Stimulated activated effector memory CD8-positive, alpha-beta T cell treated with anti-CD3 and anti-CD28 coated beads, Interleukin-12 subunit alpha, Interleukin-12 subunit beta, amount 100 ng/mL, for 72 hours (primary cell): ENCODE measurements around the gene VPS18.
"Not testable (repeated sequence)": the region's sequence is repeated elsewhere in the genome, so short reads cannot be mapped to it uniquely, and the experiment has no call there.

Source experiments
- ATAC-seq: fragments of 150-1000 bp; cut with Tn5 transposase; 2 replicates; pipeline ENCODE4 v1.10.0; 2021
- DNase-seq, 2 donors: peaks; one replicate each; pipeline ENCODE4 v3.0.0; 2021 to 2022; ENCODE audit warnings: low spot score in 2 of 2
- H3K27ac Mint-ChIP-seq: one replicate; pipeline ENCODE4 v1.8.0; 2022; ENCODE audit warnings: mild to moderate bottlenecking, mixed read lengths
- H3K36me3 Mint-ChIP-seq: one replicate; pipeline ENCODE4 v1.8.0; 2022; ENCODE audit warnings: mild to moderate bottlenecking, mixed read lengths
- H3K4me1 Mint-ChIP-seq: one replicate; pipeline ENCODE4 v1.8.0; 2022; ENCODE audit warnings: mixed read lengths
- H3K4me3 Mint-ChIP-seq: one replicate; pipeline ENCODE4 v1.8.0; 2022; ENCODE audit warnings: mild to moderate bottlenecking, mixed read lengths
- H3K9me3 Mint-ChIP-seq: one replicate; pipeline ENCODE4 v1.8.0; 2022; ENCODE audit warnings: mixed read lengths

The VPS18 gene

DNA sequence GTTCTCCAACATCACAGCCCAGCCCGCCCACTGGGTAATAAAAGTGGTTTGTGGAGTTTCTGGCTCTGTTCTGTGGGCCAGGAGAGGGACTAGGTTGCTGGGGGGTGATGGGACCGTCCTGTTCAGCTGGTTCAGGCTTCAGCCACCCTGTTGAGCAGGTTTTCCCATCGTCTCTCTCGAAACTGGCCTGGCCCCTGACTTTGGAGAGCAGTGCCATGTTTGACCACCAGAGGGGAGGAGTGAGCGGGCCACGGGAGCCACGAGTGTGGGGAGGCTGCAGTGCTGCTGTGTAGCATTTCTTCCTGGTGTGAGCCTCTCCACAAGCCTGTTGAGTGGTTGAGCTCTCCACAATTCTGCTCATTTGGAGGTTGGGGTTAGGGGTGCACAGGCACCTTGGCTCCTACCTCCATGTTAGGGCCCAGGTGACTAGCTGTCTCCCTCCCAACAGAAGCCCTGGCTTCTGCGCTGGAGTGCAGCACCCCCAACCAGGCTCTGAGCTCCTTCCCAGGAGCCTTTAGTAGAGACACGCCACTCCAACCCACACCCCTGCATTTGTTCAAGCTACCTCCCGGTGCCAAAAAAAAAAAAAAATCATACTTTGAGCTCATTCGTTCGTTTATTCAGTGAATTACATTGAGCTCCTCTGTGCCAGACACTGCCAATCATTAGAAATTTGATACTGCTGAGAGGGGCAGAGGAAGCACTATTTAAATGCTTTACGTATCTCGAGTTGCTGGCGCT, 36.5 kb upstream of the VPS18 start:
- DNase-seq (peak; percentile 89 to 95), ATAC-seq (peak; percentile 84)
- no peak overlapping the region for H3K4me3 Mint-ChIP-seq
- no peaks in the 10 kb centered on the region for H3K36me3 Mint-ChIP-seq
- no peak overlapping the region for H3K27ac Mint-ChIP-seq
- peaks cover 14% of the 10 kb centered on the region for H3K4me1 Mint-ChIP-seq
- H3K9me3 Mint-ChIP-seq: no peaks in the 10 kb centered on the region

DNA sequence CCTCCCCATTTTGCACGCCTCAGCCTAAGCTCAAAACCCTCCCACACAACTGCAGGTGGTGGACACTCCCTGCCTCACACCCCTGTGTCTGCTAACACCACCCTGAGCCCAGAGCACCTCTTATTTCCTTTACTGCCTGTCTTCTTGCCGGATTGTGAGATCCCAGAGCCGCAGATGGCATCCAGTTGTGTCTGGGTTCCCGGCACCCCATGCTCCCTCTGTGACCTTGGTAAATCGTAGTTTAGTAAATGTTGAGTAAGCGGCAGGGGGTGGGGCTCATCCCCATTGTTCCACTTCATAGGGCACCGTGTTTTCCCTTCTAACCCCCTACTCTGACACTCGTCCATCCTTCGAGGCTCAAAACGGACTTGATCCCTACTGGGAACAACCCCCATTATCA, 35.5 kb upstream of the VPS18 start:
- no peaks in the 10 kb centered on the region for H3K36me3 Mint-ChIP-seq
- ATAC-seq: no peak

DNA sequence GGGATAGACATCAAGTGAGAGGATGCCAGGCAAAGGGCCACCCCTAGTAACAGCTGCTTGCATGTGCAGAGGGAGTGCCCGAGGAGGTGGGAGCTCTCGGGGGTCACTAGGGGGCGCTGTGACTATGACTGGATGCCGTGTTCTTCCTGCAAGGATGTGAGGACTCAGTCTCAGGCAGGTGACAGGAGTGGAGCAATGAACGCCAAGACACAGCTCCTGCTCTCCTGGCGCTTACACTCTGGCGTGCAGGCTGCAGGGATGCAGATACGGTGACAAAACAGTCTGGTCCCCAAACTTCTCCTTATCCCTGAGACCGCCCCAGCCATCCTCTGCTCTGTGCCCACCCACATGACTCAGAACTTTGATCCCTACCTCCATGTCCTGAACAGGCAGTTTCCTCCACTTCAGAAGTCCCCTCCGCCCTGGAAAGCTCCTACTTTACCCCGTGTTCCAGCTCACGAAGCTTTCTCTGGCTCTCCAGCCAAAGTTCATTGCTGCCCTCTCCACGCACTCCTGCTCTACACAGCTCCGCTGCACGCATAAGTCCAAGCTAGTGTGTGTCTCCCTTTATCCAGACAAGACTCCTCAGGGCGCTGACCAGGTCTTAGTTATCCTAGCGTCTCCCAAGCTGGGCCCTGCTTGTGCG, 34.9 kb upstream of the VPS18 start:
- H3K4me1 Mint-ChIP-seq: peaks cover 14% of the 10 kb centered on the region

More for the DNA sequence above, 35.5 kb upstream of the VPS18 start:
- DNase-seq: no peak
- Mint-ChIP-seq H3K27ac (peak overlapping the region; percentile 34), H3K4me3 (no peak overlapping the region), H3K4me1 (peaks cover 14% of the 10 kb centered on the region), H3K9me3 (no peaks in the 10 kb centered on the region)

DNA sequence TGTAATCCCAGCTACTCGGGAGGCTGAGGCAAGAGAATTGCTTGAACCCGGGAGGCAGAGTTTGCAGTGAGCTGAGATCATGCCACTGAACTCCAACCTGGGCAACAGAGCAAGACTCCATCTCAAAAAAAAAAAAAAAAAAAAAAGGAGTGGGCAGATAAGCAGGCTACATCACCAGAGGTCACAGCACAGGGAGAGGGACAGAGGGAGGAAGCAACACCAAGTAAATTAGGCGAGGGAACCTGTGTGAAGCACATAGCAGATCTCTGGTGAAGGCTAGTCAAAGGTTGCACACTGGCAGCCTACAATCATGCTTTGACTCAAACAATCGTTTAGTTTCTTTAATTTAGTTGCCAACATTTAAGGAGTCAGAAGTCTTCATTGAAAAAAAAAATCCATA, 33.1 kb upstream of the VPS18 start:
- ATAC-seq, H3K4me3 Mint-ChIP-seq, DNase-seq, H3K36me3 Mint-ChIP-seq, H3K27ac Mint-ChIP-seq, H3K9me3 Mint-ChIP-seq: not testable (repeated sequence)
- H3K4me1 Mint-ChIP-seq: peaks cover 14% of the 10 kb centered on the region

More for the DNA sequence above, 34.9 kb upstream of the VPS18 start:
- DNase-seq (peak; percentile 82 to 93), ATAC-seq (peak; percentile 88)
- H3K9me3 Mint-ChIP-seq: no peaks in the 10 kb centered on the region
- no peaks in the 10 kb centered on the region for H3K36me3 Mint-ChIP-seq
- peak overlapping the region; percentile 34 for H3K27ac Mint-ChIP-seq
- no peak overlapping the region for H3K4me3 Mint-ChIP-seq

DNA sequence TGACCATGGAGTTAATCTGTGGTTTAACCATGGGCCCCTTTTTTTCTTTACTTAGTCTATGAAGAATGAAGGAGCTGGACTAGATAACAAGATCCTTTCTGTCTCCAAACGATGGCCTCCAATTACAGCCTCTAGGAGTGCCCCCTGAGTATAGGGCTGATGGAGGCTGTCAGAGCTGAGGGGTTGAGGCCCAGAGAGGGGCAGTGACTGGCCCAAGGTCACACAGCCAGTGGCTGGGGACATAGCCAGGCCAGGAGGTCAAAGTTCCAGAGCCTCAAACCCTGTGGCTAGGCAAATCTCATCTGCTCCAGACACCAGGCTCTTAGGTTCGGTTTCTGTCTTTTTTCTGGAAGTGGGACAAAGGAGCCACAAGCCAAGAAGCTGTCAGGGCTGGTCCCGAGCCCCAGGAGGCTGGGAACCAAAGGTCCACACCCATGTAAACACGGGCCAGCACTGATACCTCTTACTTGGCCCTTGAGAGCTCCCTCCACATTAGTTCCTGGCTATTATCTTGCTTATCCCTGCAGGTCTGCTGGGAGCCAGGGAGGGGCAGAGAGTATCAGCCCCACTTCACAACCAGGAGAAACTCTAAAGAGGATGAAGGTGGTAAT, 30.5 kb upstream of the VPS18 start:
- ATAC-seq: no peak
- Mint-ChIP-seq H3K9me3 (no peaks in the 10 kb centered on the region), H3K36me3 (no peaks in the 10 kb centered on the region), H3K27ac (no peak overlapping the region), H3K4me3 (no peak overlapping the region), H3K4me1 (peaks cover 6% of the 10 kb centered on the region)
- DNase-seq: no peak

DNA sequence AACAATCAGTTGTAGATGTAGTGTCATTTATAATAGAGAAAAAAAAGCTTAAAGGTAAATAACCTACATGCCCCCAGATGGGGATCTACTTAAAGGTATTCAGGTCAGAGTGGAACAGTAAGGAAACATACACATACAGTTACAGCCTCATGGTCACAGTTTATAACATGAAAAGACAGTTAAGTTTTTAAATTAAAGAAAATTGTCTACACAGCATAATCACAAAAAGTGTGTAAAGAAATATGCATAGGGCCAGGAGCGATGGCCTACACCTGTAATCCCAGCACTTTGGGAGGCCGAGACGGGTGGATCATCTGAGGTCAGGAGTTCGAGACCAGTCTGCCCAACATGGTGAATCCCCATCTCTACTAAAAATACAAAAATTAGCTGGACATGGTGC, 27.1 kb upstream of the VPS18 start:
- ATAC-seq (no peak), DNase-seq (no peak)
- Mint-ChIP-seq H3K9me3 (no peaks in the 10 kb centered on the region), H3K4me3 (no peak overlapping the region), H3K36me3 (no peaks in the 10 kb centered on the region), H3K4me1 (peaks cover 9% of the 10 kb centered on the region), H3K27ac (no peak overlapping the region)

DNA sequence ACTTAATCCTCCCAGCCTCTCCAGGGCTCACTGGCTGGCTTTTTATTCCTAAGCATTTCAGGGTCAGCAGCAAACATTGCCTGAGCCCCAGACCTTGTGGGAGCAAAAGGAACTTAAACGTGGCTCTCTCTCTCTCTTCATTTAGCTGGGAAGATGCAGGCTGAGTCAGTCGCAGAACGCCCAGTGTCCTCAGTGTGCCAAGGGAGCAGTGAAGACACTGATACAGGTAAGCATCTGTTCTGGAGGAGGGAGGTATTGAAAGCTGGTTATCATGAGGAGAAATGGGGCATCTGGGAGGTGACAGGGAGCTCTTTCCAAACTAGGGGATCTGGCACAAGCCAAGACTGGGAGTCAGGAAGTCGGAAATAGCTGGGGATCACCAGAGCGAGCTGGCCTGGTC, 24.6 kb upstream of the VPS18 start:
- Mint-ChIP-seq H3K27ac (no peak overlapping the region), H3K36me3 (no peaks in the 10 kb centered on the region)
- ATAC-seq: no peak

DNA sequence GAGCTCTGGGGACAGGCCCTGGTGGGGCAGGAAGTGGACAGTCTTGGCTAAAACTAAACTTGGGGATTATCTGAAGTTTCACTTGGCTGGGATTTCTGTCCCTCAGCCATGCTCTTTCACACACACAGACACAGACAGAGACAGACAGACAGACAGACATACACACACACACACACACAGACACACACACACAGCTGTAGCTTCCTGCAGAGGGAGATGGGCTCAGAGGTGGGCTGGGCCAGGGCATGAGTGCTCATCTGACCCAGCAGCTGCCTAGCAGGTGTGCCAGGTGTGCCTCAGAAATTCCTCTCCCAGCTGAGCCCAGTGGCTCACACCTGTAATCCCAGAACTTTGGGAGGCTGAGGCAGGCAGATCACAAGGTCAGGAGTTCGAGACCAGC, 23.5 kb upstream of the VPS18 start:
- Mint-ChIP-seq H3K4me3 (no peak overlapping the region), H3K27ac (no peak overlapping the region), H3K9me3 (no peaks in the 10 kb centered on the region), H3K36me3 (no peaks in the 10 kb centered on the region), H3K4me1 (peaks cover 22% of the 10 kb centered on the region)
- no peak for DNase-seq
- ATAC-seq: no peak

More for the DNA sequence above, 24.6 kb upstream of the VPS18 start:
- no peaks in the 10 kb centered on the region for H3K9me3 Mint-ChIP-seq
- H3K4me1 Mint-ChIP-seq: peaks cover 22% of the 10 kb centered on the region
- no peak overlapping the region for H3K4me3 Mint-ChIP-seq
- no peak for DNase-seq

DNA sequence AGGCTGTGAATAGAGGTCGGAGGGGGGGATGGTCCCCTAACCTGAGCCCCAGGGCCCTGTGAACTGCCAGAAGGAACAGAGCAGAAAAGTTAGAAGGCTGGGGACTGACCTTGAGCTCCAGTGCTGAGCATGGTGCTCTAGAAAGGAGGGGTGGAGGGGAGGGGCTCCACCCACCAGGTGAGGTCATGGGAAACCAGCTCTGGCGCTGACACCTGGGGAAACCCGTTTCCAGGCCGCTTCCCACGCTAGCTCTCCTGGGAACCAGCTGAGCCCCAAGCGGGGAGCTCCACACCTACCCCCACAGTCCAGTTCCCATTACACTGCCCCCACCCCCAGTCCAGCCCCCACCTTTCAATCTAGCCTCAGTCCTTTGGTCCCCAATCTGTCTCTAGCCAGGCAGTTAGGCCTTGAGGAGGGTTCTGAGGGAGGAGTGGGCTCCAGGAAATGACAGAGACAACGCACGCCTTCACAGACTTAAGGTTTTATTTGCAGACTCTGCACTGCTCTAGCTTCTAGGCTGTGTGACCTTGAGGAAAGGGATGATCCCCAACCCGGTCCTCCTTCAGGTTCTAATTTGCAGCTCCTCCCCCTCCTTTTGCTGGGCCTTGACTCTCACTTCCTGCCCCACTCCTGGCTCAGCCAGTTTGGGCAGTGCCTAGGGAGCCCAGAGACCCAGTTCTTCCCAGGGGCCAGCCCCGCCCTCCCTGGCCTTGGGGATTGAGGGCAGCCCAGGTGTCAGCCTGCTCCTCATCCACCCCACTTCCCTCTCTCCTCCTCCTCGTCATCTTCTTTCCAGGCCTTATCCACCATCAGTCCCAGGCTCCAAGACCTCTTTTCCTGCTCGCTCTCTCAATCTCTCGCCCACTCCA, 22.3 kb upstream of the VPS18 start:
- no peak for DNase-seq
- no peaks in the 10 kb centered on the region for H3K36me3 Mint-ChIP-seq
- H3K4me1 Mint-ChIP-seq: peaks cover 22% of the 10 kb centered on the region
- no peak overlapping the region for H3K4me3 Mint-ChIP-seq
- peak overlapping the region; percentile 20 for H3K27ac Mint-ChIP-seq
- no peaks in the 10 kb centered on the region for H3K9me3 Mint-ChIP-seq
- no peak for ATAC-seq

DNA sequence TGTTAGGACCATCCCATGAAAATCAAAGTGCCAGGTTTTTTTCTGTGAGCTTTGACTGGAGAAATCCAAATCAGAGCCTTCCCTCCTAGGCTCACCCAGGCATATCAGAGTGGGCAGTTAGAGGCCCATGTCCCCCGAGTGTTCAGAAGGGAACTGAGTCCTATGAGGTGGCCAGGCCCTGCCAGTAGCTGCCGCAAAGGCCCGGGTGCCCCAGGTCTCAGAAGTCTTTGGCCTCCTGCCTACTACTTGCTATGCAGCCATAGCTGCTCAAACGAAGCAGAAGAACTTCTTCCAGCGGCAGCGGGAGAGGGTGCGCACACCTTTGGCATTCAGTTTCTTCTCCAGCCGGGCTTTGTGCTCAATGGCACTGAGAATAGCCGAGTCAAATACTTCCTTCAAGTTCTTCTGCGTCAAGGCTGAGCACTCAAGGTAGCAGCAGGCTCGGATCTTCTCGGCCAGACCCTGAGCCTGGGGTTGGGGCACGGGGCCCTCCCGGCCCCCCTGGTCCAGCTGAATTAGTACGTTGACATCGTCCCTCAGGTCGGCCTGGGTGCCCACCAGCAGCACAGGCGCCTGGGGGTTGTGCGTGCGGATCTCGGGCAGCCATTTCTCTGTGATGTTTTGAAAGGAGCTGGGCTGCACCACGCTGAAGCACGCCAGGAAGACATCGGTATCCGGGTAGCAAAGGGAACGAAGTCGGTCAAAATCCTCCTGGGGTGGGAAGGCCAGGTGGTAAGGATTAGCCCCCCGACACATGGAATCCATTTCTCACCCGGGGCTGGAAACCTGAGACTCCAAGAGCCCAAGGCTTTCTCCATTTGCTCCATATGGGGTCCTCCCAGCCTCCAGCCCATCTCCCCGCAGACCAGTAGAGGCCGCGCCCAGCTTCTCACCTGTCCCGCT, 21.2 kb upstream of the VPS18 start:
- H3K4me3 Mint-ChIP-seq: peak overlapping the region; percentile 67
- no peaks in the 10 kb centered on the region for H3K9me3 Mint-ChIP-seq
- DNase-seq (no peak), ATAC-seq (no peak)
- peaks cover 22% of the 10 kb centered on the region for H3K4me1 Mint-ChIP-seq
- no peaks in the 10 kb centered on the region for H3K36me3 Mint-ChIP-seq
- no peak overlapping the region for H3K27ac Mint-ChIP-seq

DNA sequence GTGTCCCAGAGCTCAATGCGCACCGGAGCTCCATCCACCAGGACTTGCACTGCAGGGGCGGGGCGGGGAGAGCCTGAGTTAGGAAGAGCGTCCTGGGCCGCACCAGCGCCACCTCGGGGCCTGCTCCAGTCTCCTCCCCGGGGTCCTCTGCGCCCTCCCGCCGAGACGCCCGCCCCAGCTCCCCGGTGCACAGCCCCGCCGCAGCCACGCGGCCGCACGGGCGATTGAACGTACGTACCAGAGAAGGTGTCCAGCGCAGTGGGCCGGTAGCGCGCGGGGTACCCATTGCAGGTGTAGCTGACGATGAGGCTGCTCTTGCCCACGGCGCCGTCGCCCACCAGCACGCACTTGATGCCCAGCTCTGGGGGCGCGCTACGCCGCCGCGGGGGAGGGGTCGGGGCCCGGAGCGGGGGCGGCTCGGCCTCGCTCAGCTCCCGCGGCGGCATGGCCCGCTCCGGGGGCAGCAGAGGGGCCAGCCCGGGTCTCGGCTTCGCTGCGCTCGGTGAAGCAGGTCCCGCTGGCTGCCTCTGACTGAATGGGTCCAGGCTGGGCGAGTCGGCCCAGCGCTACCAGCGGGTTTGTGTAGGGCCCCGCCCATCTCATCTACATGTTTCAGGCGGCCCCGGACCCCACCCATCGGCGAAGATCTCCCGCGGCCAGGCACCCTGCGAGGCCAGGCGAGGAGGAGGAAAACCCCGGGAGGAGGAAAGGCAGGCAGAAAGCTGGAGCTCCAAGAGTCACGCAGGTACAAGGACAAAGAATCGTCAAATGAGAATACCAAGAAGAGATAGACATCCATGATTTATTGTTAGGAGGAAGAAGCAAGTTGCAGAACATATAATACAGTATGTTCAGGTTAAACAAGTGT, 20.3 kb upstream of the VPS18 start, which contains the start of gene RHOV:
Gene RHOV (minus strand): TSS at position 541 of the 868 bp plus-strand sequence. CDS start 95 bp downstream, at position 446.
- H3K9me3 Mint-ChIP-seq: no peaks in the 10 kb centered on the region
- DNase-seq (peak; percentile 34 to 70), ATAC-seq (peak; percentile 84)
- peaks cover 27% of the 10 kb centered on the region for H3K4me1 Mint-ChIP-seq
- H3K4me3 Mint-ChIP-seq: peak within 1 kb of the TSS; percentile 67
- no peak within 1 kb of the TSS for H3K27ac Mint-ChIP-seq
- no peaks in the 10 kb centered on the region for H3K36me3 Mint-ChIP-seq

DNA sequence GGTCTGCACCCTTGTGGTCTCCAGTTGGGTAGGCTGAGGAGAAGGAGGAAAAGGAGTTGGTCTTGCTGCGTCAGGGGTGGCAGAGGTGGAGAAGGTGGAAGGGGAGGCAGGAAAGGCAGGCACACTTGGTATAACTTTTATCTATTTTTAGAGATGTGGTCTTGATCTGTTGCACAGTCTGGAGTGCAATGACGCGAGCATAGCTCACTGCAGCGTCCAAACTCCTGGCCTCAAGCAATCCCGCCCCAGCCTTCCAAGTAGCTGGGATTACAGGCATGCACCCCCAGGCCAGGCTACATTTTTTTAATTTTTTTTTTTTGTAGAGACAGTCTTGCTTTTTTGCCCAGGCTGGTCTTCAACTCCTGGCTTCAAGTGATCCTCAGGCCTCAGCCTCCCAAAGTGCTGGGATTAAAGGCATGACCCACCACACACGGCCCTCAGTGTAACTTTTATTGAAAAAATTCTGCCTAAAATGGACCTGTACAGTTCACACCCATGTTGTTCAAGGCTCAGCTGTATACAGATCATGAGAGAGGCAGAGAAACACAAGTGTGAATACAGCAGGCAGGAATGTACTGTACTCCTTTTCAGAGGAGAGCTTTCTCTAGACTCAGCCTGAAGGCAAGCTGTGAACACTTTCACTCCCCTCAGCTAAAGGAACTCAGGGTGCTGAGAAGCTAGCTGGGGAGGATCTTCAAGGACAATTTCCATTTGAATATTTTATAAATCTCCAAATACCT, 18.1 kb upstream of the VPS18 start:
- no peaks in the 10 kb centered on the region for H3K36me3 Mint-ChIP-seq
- no peak overlapping the region for H3K4me3 Mint-ChIP-seq
- no peak for ATAC-seq
- H3K4me1 Mint-ChIP-seq: peaks cover 27% of the 10 kb centered on the region
- no peak overlapping the region for H3K27ac Mint-ChIP-seq
- H3K9me3 Mint-ChIP-seq: no peaks in the 10 kb centered on the region
- no peak for DNase-seq

DNA sequence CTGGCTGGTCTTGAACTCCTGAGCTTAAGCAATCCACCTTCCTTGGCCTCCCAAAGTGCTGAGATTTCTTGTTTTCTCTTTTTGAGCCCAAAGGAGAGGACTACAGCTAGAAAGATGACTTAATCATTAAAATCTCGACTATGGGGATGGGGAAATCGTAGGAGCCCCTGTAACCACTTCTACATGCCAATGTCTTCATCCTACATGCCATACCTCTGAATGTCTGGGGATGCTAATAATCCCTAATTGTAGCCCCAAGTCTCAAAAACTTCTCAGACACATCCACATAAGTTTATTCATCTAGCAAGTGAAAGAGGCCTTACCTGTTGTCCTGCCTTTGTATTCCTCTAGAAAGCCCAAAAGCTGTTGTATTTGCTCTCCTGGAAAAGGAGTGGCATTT, 16.6 kb upstream of the VPS18 start:
- ATAC-seq: no peak

More for the DNA sequence above, 16.6 kb upstream of the VPS18 start:
- no peaks in the 10 kb centered on the region for H3K9me3 Mint-ChIP-seq
- no peak for DNase-seq
- no peaks in the 10 kb centered on the region for H3K36me3 Mint-ChIP-seq
- peaks cover 20% of the 10 kb centered on the region for H3K4me1 Mint-ChIP-seq
- H3K27ac Mint-ChIP-seq: no peak overlapping the region
- H3K4me3 Mint-ChIP-seq: no peak overlapping the region
